OCI-LY1 (cell line): ENCODE results near the gene SMAD7.

Experiments used
- CTCF ChIP-seq: fragments of 200-600 bp; sonication (generic), shearing (Covaris generic); IDR thresholded peaks from 2 replicates; pipeline ENCODE4 v1.5.1; 2017; ENCODE audit warnings: mild to moderate bottlenecking, antibody characterized with exemption, low read length, moderate library complexity, mixed read lengths
- EZH2 ChIP-seq: fragments of 200-600 bp; sonication (generic), shearing (Covaris generic); IDR thresholded peaks from 2 replicates; pipeline ENCODE4 v1.8.0; 2017; ENCODE audit warnings: borderline replicate concordance, mixed run types, mild to moderate bottlenecking, antibody characterized with exemption, low read length, moderate library complexity, mixed read lengths

- TF ChIP-seq CTCF (no peak), EZH2 (no peak)
Observed at GRCh38 chr18:48999569-48999968, 48.8 kb upstream of the SMAD7 start.
